GM21381 (cell line): ENCODE results near the gene PLPP3.

Experiments
- ATAC-seq: cut with Tn5 transposase; IDR thresholded peaks from one replicate; pipeline ENCODE4 v1.9.1; 2021; ENCODE audit warnings: mild to moderate bottlenecking, moderate library complexity; ENCODE audit not compliant: unreplicated experiment

The PLPP3 gene

GRCh38 chr1:56548571-56548970, 30.8 kb downstream of the PLPP3 start:
- ATAC-seq, result no peak

GRCh38 chr1:56547977-56548376, 31.4 kb downstream of the PLPP3 start:
- ATAC-seq, result no peak

- no peak for ATAC-seq
These were observed 31.9 kb downstream of the PLPP3 start for GRCh38 chr1:56547473-56547872.

GRCh38 chr1:56545711-56546110, 33.7 kb downstream of the PLPP3 start:
- ATAC-seq, result no peak

- ATAC-seq, result no peak
These were observed 35.4 kb downstream of the PLPP3 start for GRCh38 chr1:56543783-56544612.

- ATAC-seq, result no peak
These were observed 36.7 kb downstream of the PLPP3 start for GRCh38 chr1:56542651-56543050.

- no peak for ATAC-seq
These were observed 38.0 kb downstream of the PLPP3 start for GRCh38 chr1:56541408-56541807.

- no peak for ATAC-seq
These were observed 38.9 kb downstream of the PLPP3 start for GRCh38 chr1:56540467-56540866.

- ATAC-seq, result no peak
These were observed 39.8 kb downstream of the PLPP3 start for GRCh38 chr1:56539520-56539931.

- ATAC-seq, result no peak
These were observed 40.8 kb downstream of the PLPP3 start for GRCh38 chr1:56538532-56538931.

- ATAC-seq, result no peak
These were observed 41.7 kb downstream of the PLPP3 start for GRCh38 chr1:56537660-56538059.

GRCh38 chr1:56535939-56536338, 43.4 kb downstream of the PLPP3 start:
- no peak for ATAC-seq

GRCh38 chr1:56535362-56535761, 44.0 kb downstream of the PLPP3 start:
- ATAC-seq, result no peak

GRCh38 chr1:56534130-56534651, 45.2 kb downstream of the PLPP3 start:
- no peak for ATAC-seq

GRCh38 chr1:56533621-56534020, 45.7 kb downstream of the PLPP3 start:
- ATAC-seq, result peak; percentile 56

- ATAC-seq, result peak; percentile 10
These were observed 46.2 kb downstream of the PLPP3 start for GRCh38 chr1:56533197-56533596.

GRCh38 chr1:56532350-56532683, 47.0 kb downstream of the PLPP3 start:
- no peak for ATAC-seq

- ATAC-seq, result no peak
These were observed 47.6 kb downstream of the PLPP3 start for GRCh38 chr1:56531624-56532349.

- no peak for ATAC-seq
These were observed 49.6 kb downstream of the PLPP3 start for GRCh38 chr1:56529801-56530200.

GRCh38 chr1:56527548-56528302, 51.6 kb downstream of the PLPP3 start:
- no peak for ATAC-seq

GRCh38 chr1:56526571-56527174, 52.7 kb downstream of the PLPP3 start:
- peak; percentile 74 for ATAC-seq
